Uterus (tissue), 4 donors: ENCODE results near the gene DNTT. TPM values are rescaled to one million over a fixed set of nuclear protein-coding genes. Genes with fewer than 3 reads are reported as not detected.

ENCODE experiments used
- DNase-seq, 2 donors: peaks; one replicate each; pipeline ENCODE4 v3.0.0-alpha.2; 2019 to 2020
- H3K27ac ChIP-seq, 2 donors: fragments of 200-600 bp; sonication (generic); 1 replicate in 1 of 2; 2 replicates in 1 of 2; pipeline ENCODE4 v1.5.1; 2016 to 2018
- H3K27me3 ChIP-seq, 2 donors: fragments of 200-600 bp; sonication (generic); one replicate each; pipeline ENCODE4 v1.5.1; 2018 to 2019; ENCODE audit warnings: control low read depth in 1 of 2
- H3K36me3 ChIP-seq, 2 donors: fragments of 200-600 bp; sonication (generic); one replicate each; pipeline ENCODE4 v1.5.1; 2019; ENCODE audit warnings: control low read depth in 1 of 2
- H3K4me1 ChIP-seq, 2 donors: fragments of 200-600 bp; sonication (generic); one replicate each; pipeline ENCODE4 v1.5.1; 2018 to 2019; ENCODE audit warnings: control low read depth in 1 of 2
- H3K4me3 ChIP-seq, 2 donors: fragments of 200-600 bp; sonication (generic); 1 replicate in 1 of 2; 2 replicates in 1 of 2; pipeline ENCODE4 v1.5.1; 2018 to 2019; ENCODE audit warnings: mild to moderate bottlenecking in 1 of 2
- H3K9me3 ChIP-seq, 2 donors: fragments of 200-600 bp; sonication (generic); one replicate each; pipeline ENCODE4 v1.5.1; 2019; ENCODE audit warnings: control low read depth in 1 of 2
- POLR2A ChIP-seq, 2 donors: fragments of 450-650 bp; IDR thresholded peaks; one replicate each; pipeline ENCODE4 v1.6.1; 2016; ENCODE audit warnings: antibody characterized with exemption in 2 of 2, mild to moderate bottlenecking in 1 of 2, moderate library complexity in 1 of 2
- intact Hi-C: fragments of 100-400 bp; cut with DNase I; formaldehyde crosslinking; loops from one replicate; pipeline ENCODE4 v1.15.1; 2023; ENCODE audit warnings: low total_unique reads
- total RNA-seq, 4 donors: library from RNA; depleted of rRNA in 3 of 4; stranded (reverse); fragments of >200 nt in 3 of 4; gene quantifications; one replicate each; pipeline versions ENCODE4 v1.1.0 to v1.2.4, GENCODE V29; 2014 to 2023
- TF ChIP-seq, protein P1 (sequence below), 4 experiments: fragments of 200-600 bp in 2 of 4; fragments of 450-650 bp in 2 of 4; sonication (generic) in 2 of 4; IDR thresholded peaks; one replicate each; pipeline ENCODE4 v1.5.1; 2016 to 2019; ENCODE audit warnings: antibody characterized with exemption in 4 of 4, mild to moderate bottlenecking in 2 of 4, moderate library complexity in 1 of 4
- donor health status: DM: yes; HTN: yes; CAD: no.

The DNTT gene
- total RNA-seq, 4 donors from 2014 or later, result 0.28 TPM; not detected in 3

GRCh38 chr10:96289218-96289910 lies 14.9 kb upstream of the DNTT start:
- TF ChIP-seq, protein P1, sequence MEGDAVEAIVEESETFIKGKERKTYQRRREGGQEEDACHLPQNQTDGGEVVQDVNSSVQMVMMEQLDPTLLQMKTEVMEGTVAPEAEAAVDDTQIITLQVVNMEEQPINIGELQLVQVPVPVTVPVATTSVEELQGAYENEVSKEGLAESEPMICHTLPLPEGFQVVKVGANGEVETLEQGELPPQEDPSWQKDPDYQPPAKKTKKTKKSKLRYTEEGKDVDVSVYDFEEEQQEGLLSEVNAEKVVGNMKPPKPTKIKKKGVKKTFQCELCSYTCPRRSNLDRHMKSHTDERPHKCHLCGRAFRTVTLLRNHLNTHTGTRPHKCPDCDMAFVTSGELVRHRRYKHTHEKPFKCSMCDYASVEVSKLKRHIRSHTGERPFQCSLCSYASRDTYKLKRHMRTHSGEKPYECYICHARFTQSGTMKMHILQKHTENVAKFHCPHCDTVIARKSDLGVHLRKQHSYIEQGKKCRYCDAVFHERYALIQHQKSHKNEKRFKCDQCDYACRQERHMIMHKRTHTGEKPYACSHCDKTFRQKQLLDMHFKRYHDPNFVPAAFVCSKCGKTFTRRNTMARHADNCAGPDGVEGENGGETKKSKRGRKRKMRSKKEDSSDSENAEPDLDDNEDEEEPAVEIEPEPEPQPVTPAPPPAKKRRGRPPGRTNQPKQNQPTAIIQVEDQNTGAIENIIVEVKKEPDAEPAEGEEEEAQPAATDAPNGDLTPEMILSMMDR (IDR thresholded peaks at IDR 0.05), result no peak
- TF ChIP-seq POLR2A (IDR thresholded peaks at IDR 0.05), result no peak
- Histone ChIP-seq H3K4me3 (no peak overlapping the region), H3K27ac (no peak overlapping the region), H3K27me3 (no peaks in the 10 kb centered on the region), H3K36me3 (no peaks in the 10 kb centered on the region), H3K4me1 (no peaks in the 10 kb centered on the region), H3K9me3 (no peaks in the 10 kb centered on the region)
- no peak for DNase-seq
- intact Hi-C loops, result no loop called here

- no peak overlapping the region for H3K4me3 ChIP-seq
- no peaks in the 10 kb centered on the region for H3K4me1 ChIP-seq
- H3K27me3 ChIP-seq, result no peaks in the 10 kb centered on the region
- no peaks in the 10 kb centered on the region for H3K36me3 ChIP-seq
- TF ChIP-seq POLR2A (IDR thresholded peaks at IDR 0.05), result no peak
- TF ChIP-seq, protein P1 (IDR thresholded peaks at IDR 0.05), result no peak
- intact Hi-C loops, result no loop called here
- no peak overlapping the region for H3K27ac ChIP-seq
- H3K9me3 ChIP-seq, result no peaks in the 10 kb centered on the region
- no peak for DNase-seq
Observed at GRCh38 chr10:96290368-96291133, 13.7 kb upstream of the DNTT start.

DNA sequence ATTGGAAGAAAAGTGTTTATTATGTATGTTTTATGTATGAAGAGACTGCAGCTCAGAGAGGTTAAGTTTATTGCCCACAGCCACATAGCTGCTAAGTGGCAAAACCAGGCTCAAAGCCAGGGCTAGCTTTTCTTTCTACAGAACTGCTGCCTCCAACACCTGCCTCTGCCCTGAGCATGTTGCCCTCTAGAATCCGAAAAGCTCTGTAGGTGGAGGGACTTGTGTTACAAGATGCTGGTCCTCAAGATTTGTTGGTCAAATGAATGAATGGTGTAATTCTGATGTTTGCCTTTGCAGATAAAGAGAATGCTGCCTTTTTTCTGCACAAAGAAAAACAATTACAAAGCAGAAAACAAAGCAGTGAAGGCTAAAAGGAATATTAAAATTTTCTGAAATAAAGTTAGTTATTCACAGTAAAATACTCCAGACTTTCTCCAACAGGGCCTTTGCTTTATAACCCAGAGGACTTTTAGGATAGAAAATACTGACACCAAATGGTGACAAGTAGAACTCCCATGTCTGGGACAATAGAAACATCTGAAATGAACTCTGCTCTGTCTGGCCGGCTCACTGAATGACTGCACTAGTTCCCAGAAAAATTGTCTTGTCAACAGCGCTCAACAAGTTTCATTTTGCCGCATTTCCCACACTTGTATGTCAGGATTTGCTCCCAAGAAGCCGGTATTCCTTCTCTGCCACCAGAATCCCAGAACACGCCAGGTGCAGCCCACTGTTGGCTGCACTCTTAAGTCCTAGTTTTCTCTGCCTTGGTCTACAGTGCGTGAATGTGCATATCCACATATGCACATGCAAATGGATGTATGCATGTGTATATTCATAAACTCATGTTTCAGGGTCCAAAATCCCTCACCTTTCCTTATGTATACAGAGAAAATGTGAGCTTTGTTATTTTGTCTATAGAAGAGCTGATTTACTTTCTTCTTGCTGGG lies 11.0 kb upstream of the DNTT start:
- no peak for DNase-seq
- Histone ChIP-seq H3K27me3 (no peaks in the 10 kb centered on the region), H3K9me3 (no peaks in the 10 kb centered on the region), H3K36me3 (no peaks in the 10 kb centered on the region), H3K4me1 (no peaks in the 10 kb centered on the region), H3K27ac (no peak overlapping the region), H3K4me3 (no peak overlapping the region)
- TF ChIP-seq, protein P1 (IDR thresholded peaks at IDR 0.05), result peak in 1 of 4 experiments; percentile 30
- TF ChIP-seq POLR2A (IDR thresholded peaks at IDR 0.05), result no peak
- intact Hi-C loops, result no loop called here

DNA sequence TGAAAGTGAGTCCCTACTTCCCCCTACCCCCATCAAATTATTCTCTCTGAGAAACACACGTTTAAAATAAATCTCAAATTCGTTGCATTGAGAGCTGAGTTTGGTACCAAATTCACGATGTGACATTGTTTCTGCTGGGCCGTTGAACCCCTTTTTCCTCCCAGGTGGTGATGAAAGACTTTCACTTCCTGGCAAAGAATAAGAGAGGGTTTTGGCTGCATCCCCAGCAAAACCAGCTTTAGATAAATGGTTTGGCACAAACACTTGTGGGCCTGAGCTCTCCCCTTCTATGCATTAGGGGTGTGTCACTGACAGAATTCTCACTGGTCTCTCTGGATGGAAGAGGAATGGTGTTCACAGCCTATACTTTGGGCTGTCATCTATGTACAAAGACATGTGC lies 8.8 kb upstream of the DNTT start:
- DNase-seq, result no peak
- H3K36me3 ChIP-seq, result no peaks in the 10 kb centered on the region
- intact Hi-C loops, result no loop called here
- H3K27ac ChIP-seq, result no peak overlapping the region
- H3K27me3 ChIP-seq, result no peaks in the 10 kb centered on the region
- no peak for TF ChIP-seq POLR2A (IDR thresholded peaks at IDR 0.05)
- TF ChIP-seq, protein P1 (IDR thresholded peaks at IDR 0.05), result no peak
- no peak overlapping the region for H3K4me3 ChIP-seq
- no peaks in the 10 kb centered on the region for H3K4me1 ChIP-seq
- H3K9me3 ChIP-seq, result no peaks in the 10 kb centered on the region
